B cell (primary cell): ENCODE data around the gene PYDC2. TPM values are rescaled to one million over a fixed set of nuclear protein-coding genes. Genes with fewer than 3 reads are reported as not detected.

Experiments used
- ATAC-seq: fragments of 200-7000 bp; cut with Tn5 transposase; one replicate; pipeline ENCODE4 v1.10.0; 2021; ENCODE audit warnings: low read depth, mild to moderate bottlenecking, moderate number of reproducible peaks, moderate library complexity
- CTCF ChIA-PET: fragments of 350-600 bp; sonication (Branson Sonifier 250); formaldehyde crosslinking; loops from one replicate; lab custom pipeline; 2021; ENCODE audit warnings: antibody characterized with exemption, inconsistent platforms; lab: Charles Lee
- POLR2A ChIA-PET: fragments of 350-600 bp; sonication (Branson Sonifier 250); formaldehyde crosslinking; loops from one replicate; lab custom pipeline; 2021; ENCODE audit warnings: antibody characterized with exemption; lab: Charles Lee
- DNase-seq: peaks from one replicate; pipeline ENCODE4 v3.0.0; 2013
- H2AFZ ChIP-seq: 2 replicates; pipeline ENCODE4 v1.6.1; 2012; ENCODE audit warnings: mild to moderate bottlenecking, low read depth, low read length; ENCODE audit not compliant: insufficient read depth, poor library complexity, severe bottlenecking
- H3K27ac ChIP-seq, 2 donors: 1 replicate in 1 of 2; 2 replicates in 1 of 2; pipeline ENCODE4 v1.5.1; 2012 to 2013; ENCODE audit warnings: low read length in 2 of 2, mild to moderate bottlenecking in 2 of 2, moderate library complexity in 1 of 2
- H3K27me3 ChIP-seq, 4 experiments: fragments of 200-600 bp in 1 of 4; sonication (generic) in 1 of 4; replicated peaks in 1 of 4; 1 replicate in 2 of 4; 2 replicates in 2 of 4; pipeline versions ENCODE4 v1.6.1 to v1.7.0; 2013 to 2016; ENCODE audit warnings: low read length in 3 of 4, mild to moderate bottlenecking in 2 of 4, mixed read lengths in 1 of 4, moderate library complexity in 1 of 4; ENCODE audit not compliant: insufficient read depth in 4 of 4, control insufficient read depth in 3 of 4; ENCODE audit errors: control extremely low read depth in 1 of 4
- H3K36me3 ChIP-seq, 2 experiments: replicated peaks in 1 of 2; 1 replicate in 1 of 2; 2 replicates in 1 of 2; pipeline versions ENCODE4 v1.6.1 to v1.7.1; 2013; ENCODE audit warnings: low read length in 1 of 2; ENCODE audit not compliant: insufficient read depth in 2 of 2, control insufficient read depth in 1 of 2; ENCODE audit errors: control extremely low read depth in 1 of 2, extremely low read depth in 1 of 2
- H3K4me1 ChIP-seq, 2 donors: fragments of 200-600 bp in 1 of 2; sonication (generic) in 1 of 2; 1 replicate in 1 of 2; 2 replicates in 1 of 2; pipeline versions ENCODE4 v1.5.1 to v1.6.1; 2013 to 2017; ENCODE audit warnings: low read length in 2 of 2; ENCODE audit not compliant: control insufficient read depth in 2 of 2, insufficient read depth in 2 of 2
- H3K4me2 ChIP-seq: replicated peaks from 2 replicates; pipeline ENCODE3; 2012; ENCODE audit warnings: mild to moderate bottlenecking, low read depth, low read length; ENCODE audit not compliant: poor library complexity, severe bottlenecking
- H3K4me3 ChIP-seq, 5 experiments: fragments of 200-600 bp in 1 of 5; sonication (generic) in 1 of 5; 1 replicate in 3 of 5; 2 replicates in 2 of 5; pipeline versions ENCODE4 v1.5.1 to v1.7.0; 2011 to 2016; ENCODE audit warnings: low read length in 4 of 5, mild to moderate bottlenecking in 4 of 5, low read depth in 2 of 5, control low read depth in 1 of 5, moderate library complexity in 1 of 5; ENCODE audit not compliant: insufficient read depth in 1 of 5; ENCODE audit errors: control extremely low read depth in 1 of 5, extremely low read depth in 1 of 5
- H3K79me2 ChIP-seq: fragments of 200-600 bp; sonication (generic); one replicate; pipeline ENCODE4 v1.6.0; 2016; ENCODE audit warnings: low read length; ENCODE audit not compliant: control insufficient read depth, insufficient read depth
- H3K9ac ChIP-seq: fragments of 200-600 bp; sonication (generic); 2 replicates; pipeline ENCODE4 v1.6.1; 2017; ENCODE audit warnings: mild to moderate bottlenecking, low read length, moderate library complexity
- H3K9me3 ChIP-seq, 3 donors: one replicate each; pipeline versions ENCODE4 v1.6.1 to v1.7.1; 2013; ENCODE audit warnings: low read length in 2 of 3; ENCODE audit not compliant: control insufficient read depth in 2 of 3, insufficient read depth in 1 of 3; ENCODE audit errors: control extremely low read depth in 1 of 3
- H4K20me1 ChIP-seq: 2 replicates; pipeline ENCODE4 v1.6.0; 2012; ENCODE audit warnings: mild to moderate bottlenecking, low read length; ENCODE audit not compliant: insufficient read depth, control insufficient read depth, poor library complexity, severe bottlenecking
- H3K27ac Mint-ChIP-seq: one replicate; pipeline ENCODE4 v1.8.0; 2021; ENCODE audit warnings: mixed read lengths
- H3K27me3 Mint-ChIP-seq: one replicate; pipeline ENCODE4 v1.8.0; 2021; ENCODE audit warnings: mixed read lengths
- H3K4me1 Mint-ChIP-seq: one replicate; pipeline ENCODE4 v1.8.0; 2021; ENCODE audit warnings: mixed read lengths
- H3K4me3 Mint-ChIP-seq: one replicate; pipeline ENCODE4 v1.8.0; 2021; ENCODE audit warnings: mixed read lengths
- H3K9me3 Mint-ChIP-seq: one replicate; pipeline ENCODE4 v1.8.0; 2022; ENCODE audit warnings: mixed read lengths; ENCODE audit not compliant: insufficient read depth
- EZH2 ChIP-seq: IDR thresholded peaks from 2 replicates; pipeline ENCODE4 v1.6.1; 2012; ENCODE audit warnings: borderline replicate concordance, low read depth, mild to moderate bottlenecking, moderate library complexity, low read length; ENCODE audit not compliant: insufficient read depth, poor library complexity, severe bottlenecking
- WGBS: methylation state at CpG from one replicate; pipeline ENCODE4 v1.1.5; 2013; ENCODE audit warnings: missing lambda C conversion rate; ENCODE audit not compliant: insufficient coverage; 5-methylcytosine and 5-hydroxymethylcytosine counted together
- intact Hi-C: fragments of 100-400 bp; cut with micrococcal nuclease; formaldehyde crosslinking; loops from one replicate; pipeline ENCODE4 v1.10.0; 2022
- polyA plus RNA-seq: library from polyadenylated mRNA; depleted of rRNA; stranded (reverse); fragments of >200 nt; gene quantifications from 2 replicates; pipeline ENCODE4 v1.2.3, GENCODE V29; 2012
- total RNA-seq, 2 donors: library from RNA; stranded (reverse); fragments of 120-200 nt in 1 of 2; gene quantifications; 1 replicate in 1 of 2; 2 replicates in 1 of 2; pipeline versions ENCODE4 v1.2.3 to v1.2.4, GENCODE V29; 2013 to 2022
- TF ChIP-seq, protein P1 (sequence below): fragments of 200-600 bp; IDR thresholded peaks from one replicate; pipeline ENCODE4 v1.8.0; 2022; ENCODE audit warnings: antibody characterized with exemption, mild to moderate bottlenecking

Gene PYDC2
- total and polyA plus RNA-seq, 2 donors (not counting 1 experiment from before 2014, with no cell fraction given), result not detected

DNA sequence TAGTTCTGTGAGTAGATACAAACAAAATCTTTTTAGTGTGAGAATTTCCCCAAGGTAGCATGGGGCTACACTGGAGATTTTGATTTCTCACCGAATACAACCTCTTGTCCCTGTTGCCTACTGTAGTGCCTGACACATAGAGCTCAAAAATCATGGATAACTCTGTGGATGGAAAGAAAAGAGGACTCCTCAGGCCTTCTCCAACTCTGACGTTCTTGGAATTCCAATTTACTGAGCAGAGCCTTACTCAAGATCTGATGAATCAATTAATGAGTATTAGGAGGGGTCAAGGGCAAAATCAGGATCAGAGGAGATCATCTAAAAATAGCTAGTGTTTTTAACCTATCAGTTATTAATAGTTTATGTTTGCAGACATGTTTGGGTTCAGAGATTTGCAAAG, 46.7 kb upstream of the PYDC2 start:
- POLR2A ChIA-PET, result no interaction called here
- intact Hi-C loops, result loop anchor here (10.0 kb wide), 1 partner anchor 529 kb away; no protein-coding TSS in a partner anchor
- TF ChIP-seq, protein P1, sequence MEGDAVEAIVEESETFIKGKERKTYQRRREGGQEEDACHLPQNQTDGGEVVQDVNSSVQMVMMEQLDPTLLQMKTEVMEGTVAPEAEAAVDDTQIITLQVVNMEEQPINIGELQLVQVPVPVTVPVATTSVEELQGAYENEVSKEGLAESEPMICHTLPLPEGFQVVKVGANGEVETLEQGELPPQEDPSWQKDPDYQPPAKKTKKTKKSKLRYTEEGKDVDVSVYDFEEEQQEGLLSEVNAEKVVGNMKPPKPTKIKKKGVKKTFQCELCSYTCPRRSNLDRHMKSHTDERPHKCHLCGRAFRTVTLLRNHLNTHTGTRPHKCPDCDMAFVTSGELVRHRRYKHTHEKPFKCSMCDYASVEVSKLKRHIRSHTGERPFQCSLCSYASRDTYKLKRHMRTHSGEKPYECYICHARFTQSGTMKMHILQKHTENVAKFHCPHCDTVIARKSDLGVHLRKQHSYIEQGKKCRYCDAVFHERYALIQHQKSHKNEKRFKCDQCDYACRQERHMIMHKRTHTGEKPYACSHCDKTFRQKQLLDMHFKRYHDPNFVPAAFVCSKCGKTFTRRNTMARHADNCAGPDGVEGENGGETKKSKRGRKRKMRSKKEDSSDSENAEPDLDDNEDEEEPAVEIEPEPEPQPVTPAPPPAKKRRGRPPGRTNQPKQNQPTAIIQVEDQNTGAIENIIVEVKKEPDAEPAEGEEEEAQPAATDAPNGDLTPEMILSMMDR, result no peak
- no peak for TF ChIP-seq EZH2
- H3K27me3 Mint-ChIP-seq, result no peaks in the 10 kb centered on the region
- Histone ChIP-seq H3K27ac (no peak overlapping the region), H3K4me2 (no peak overlapping the region), H4K20me1 (no peaks in the 10 kb centered on the region), H3K27me3 (no peaks in the 10 kb centered on the region), H2AFZ (no peak overlapping the region), H3K36me3 (no peaks in the 10 kb centered on the region), H3K4me1 (peaks cover 0 to 3% of the 10 kb centered on the region in 2 donors), H3K79me2 (no peaks in the 10 kb centered on the region), H3K9me3 (peaks cover 5 to 12% (median 9%) of the 10 kb centered on the region in 3 donors), H3K9ac (no peak overlapping the region), H3K4me3 (no peak overlapping the region)
- no peak overlapping the region for H3K4me3 Mint-ChIP-seq
- WGBS, result no CpG with 5 or more reads among the region's 2 CpGs
- CTCF ChIA-PET, result interaction anchor here (1.1 to 1.4 kb wide), 4 partner anchors 169 to 1031 kb away, joined by 3 to 4 read pairs (median 3); no protein-coding TSS in a partner anchor
- DNase-seq (no peak), ATAC-seq (no peak)
- H3K9me3 Mint-ChIP-seq, result peaks cover 10% of the 10 kb centered on the region
- H3K4me1 Mint-ChIP-seq, result peaks cover 10% of the 10 kb centered on the region
- H3K27ac Mint-ChIP-seq, result no peak overlapping the region

DNA sequence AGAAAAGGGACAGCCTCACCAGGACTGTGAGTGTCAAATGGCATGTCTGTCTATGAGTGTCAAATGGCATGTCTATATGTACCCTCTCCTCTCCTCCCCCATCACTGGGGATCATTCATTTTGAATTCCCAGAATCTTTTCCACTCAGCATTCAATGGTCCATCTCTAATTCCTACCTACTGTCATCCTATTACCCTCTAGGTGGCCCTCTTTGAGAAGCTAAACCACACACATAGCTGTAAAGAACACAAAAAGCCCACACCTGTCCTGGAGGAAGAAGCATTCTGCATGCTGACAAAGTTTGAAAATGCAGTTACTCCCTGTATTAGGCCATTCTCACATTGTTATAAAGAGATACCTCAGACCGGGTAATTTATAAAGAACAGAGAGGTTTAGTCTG, 46.2 kb upstream of the PYDC2 start:
- intact Hi-C loops, result loop anchor here (10.0 kb wide), 1 partner anchor 530 kb away; no protein-coding TSS in a partner anchor
- Mint-ChIP-seq H3K27me3 (no peaks in the 10 kb centered on the region), H3K4me3 (no peak overlapping the region), H3K4me1 (peaks cover 10% of the 10 kb centered on the region), H3K27ac (no peak overlapping the region), H3K9me3 (peaks cover 7% of the 10 kb centered on the region)
- Histone ChIP-seq H3K4me3 (no peak overlapping the region), H3K36me3 (no peaks in the 10 kb centered on the region), H3K27me3 (no peaks in the 10 kb centered on the region), H3K4me2 (no peak overlapping the region), H4K20me1 (no peaks in the 10 kb centered on the region), H2AFZ (no peak overlapping the region), H3K27ac (no peak overlapping the region), H3K9ac (no peak overlapping the region), H3K9me3 (peaks cover 5 to 12% (median 7%) of the 10 kb centered on the region in 3 donors), H3K79me2 (no peaks in the 10 kb centered on the region), H3K4me1 (peaks cover 0 to 3% of the 10 kb centered on the region in 2 donors)
- TF ChIP-seq, protein P1, result no peak
- no peak for TF ChIP-seq EZH2
- CTCF ChIA-PET, result interaction anchor here (1.3 to 1.4 kb wide), 3 partner anchors 170 to 1030 kb away, joined by 3 read pairs; no protein-coding TSS in a partner anchor
- no peak for DNase-seq
- POLR2A ChIA-PET, result no interaction called here
- no peak for ATAC-seq
- WGBS, result no CpG with 5 or more reads among the region's 1 CpG
